HepG2 (cell line): ENCODE results near the gene DRAXIN. TPM values are rescaled to one million over a fixed set of nuclear protein-coding genes. Genes with fewer than 3 reads are reported as not detected.

ENCODE experiments used
- ATAC-seq: fragments of 200-7000 bp; cut with Tn5 transposase; 3 replicates; pipeline ENCODE4 v1.9.1; 2020; ENCODE audit warnings: mild to moderate bottlenecking, moderate library complexity
- BruUV-seq: library from RNA; stranded (reverse); fragments of 400-500 nt; replicated peaks from 2 replicates; lab custom pipeline; 2021; lab: Mats Ljungman, UMichigan
- CTCF ChIA-PET: fragments of 300-600 bp; formaldehyde crosslinking; extraction: SDS; loops from one replicate; lab custom pipeline; 2021; ENCODE audit warnings: low total read pairs, inconsistent platforms, low intra/inter-chr PET ratio; lab: Yijun Ruan, JAX
- POLR2A ChIA-PET: fragments of 350-600 bp; sonication (Branson Sonifier 250); formaldehyde crosslinking; loops from one replicate; lab custom pipeline; 2020; ENCODE audit warnings: antibody characterized with exemption, inconsistent platforms; lab: Yijun Ruan, JAX
- DNase-seq: peaks from one replicate; pipeline ENCODE4 v3.0.0-alpha.2; 2015; ENCODE audit warnings: low spot score
- FAIRE-seq: peaks from 3 replicates; lab custom pipeline; 2011; peaks lifted over from hg19 to GRCh38; lab: Jason Lieb, UNC
- H2AFZ ChIP-seq: one replicate; pipeline ENCODE4 v1.6.1; 2011; ENCODE audit warnings: low read length, inconsistent platforms
- H3K27ac ChIP-seq: fragments of 300-600 bp; 3 replicates; pipeline ENCODE4 v1.8.0; 2011; ENCODE audit warnings: mixed run types, mild to moderate bottlenecking, mixed read lengths, low read length, inconsistent platforms; ENCODE audit not compliant: insufficient read depth; ENCODE audit errors: extremely low read length
- H3K27me3 ChIP-seq, 2 experiments: fragments of 200-600 bp in 1 of 2; 2 replicates in 1 of 2; 3 replicates in 1 of 2; pipeline versions ENCODE4 v1.6.0 to v1.8.0; 2011; ENCODE audit warnings: low read length in 2 of 2, mild to moderate bottlenecking in 2 of 2, moderate library complexity in 2 of 2, inconsistent platforms in 1 of 2; ENCODE audit not compliant: insufficient read depth in 2 of 2, control insufficient read depth in 1 of 2
- H3K36me3 ChIP-seq, 2 experiments: fragments of 200-600 bp in 1 of 2; replicated peaks in 1 of 2; 2 replicates in 1 of 2; 3 replicates in 1 of 2; pipeline versions ENCODE4 v1.5.1 to v1.8.0; 2011; ENCODE audit warnings: low read length in 2 of 2, inconsistent platforms in 1 of 2; ENCODE audit not compliant: insufficient read depth in 2 of 2, control insufficient read depth in 1 of 2
- H3K4me1 ChIP-seq: 2 replicates; pipeline ENCODE4 v1.5.1; 2012; ENCODE audit warnings: low read length, inconsistent platforms; ENCODE audit not compliant: insufficient read depth
- H3K4me2 ChIP-seq: 2 replicates; pipeline ENCODE4 v1.6.0; 2011; ENCODE audit warnings: low read depth, low read length, inconsistent platforms
- H3K4me3 ChIP-seq, 3 experiments: fragments of 200-600 bp in 1 of 3; sonication (generic), shearing (Covaris generic) in 1 of 3; replicated peaks in 1 of 3; 2 replicates each; pipeline ENCODE4 v1.5.1; 2011 to 2016; ENCODE audit warnings: low read length in 3 of 3, inconsistent platforms in 2 of 3, low read depth in 2 of 3, mild to moderate bottlenecking in 2 of 3, control low read depth in 1 of 3, mixed read lengths in 1 of 3; ENCODE audit not compliant: insufficient read depth in 1 of 3
- H3K79me2 ChIP-seq: one replicate; pipeline ENCODE4 v1.6.1; 2011; ENCODE audit warnings: low read length, inconsistent platforms; ENCODE audit not compliant: insufficient read depth
- H3K9ac ChIP-seq: 2 replicates; pipeline ENCODE4 v1.6.0; 2011; ENCODE audit warnings: mild to moderate bottlenecking, low read depth, low read length, inconsistent platforms; ENCODE audit not compliant: insufficient read depth
- H3K9me3 ChIP-seq: 2 replicates; pipeline ENCODE4 v1.5.1; 2012; ENCODE audit warnings: mild to moderate bottlenecking, low read length
- H4K20me1 ChIP-seq: 2 replicates; pipeline ENCODE4 v1.6.0; 2011; ENCODE audit warnings: inconsistent platforms, mild to moderate bottlenecking, low read length, moderate library complexity; ENCODE audit not compliant: insufficient read depth
- AGO2 ChIP-seq: fragments of 200-400 bp; formaldehyde crosslinking; optimal IDR thresholded peaks from 2 replicates; pipeline ENCODE3; 2017; ENCODE audit warnings: mild to moderate bottlenecking, low read depth, low read length, moderate library complexity
- ARNT ChIP-seq: fragments of 450-650 bp; IDR thresholded peaks from 2 replicates; pipeline ENCODE4 v1.6.1; 2017
- EED ChIP-seq: sonication (generic); formaldehyde crosslinking; IDR thresholded peaks from 2 replicates; pipeline ENCODE4 v1.5.0; 2020; ENCODE audit warnings: mild to moderate bottlenecking, missing genetic modification reagents
- SATB2 ChIP-seq: sonication (generic); formaldehyde crosslinking; IDR thresholded peaks from 2 replicates; pipeline ENCODE4 v1.5.0; 2020; ENCODE audit warnings: missing genetic modification reagents
- SMC3 ChIP-seq: IDR thresholded peaks from 2 replicates; pipeline ENCODE4 v1.6.1; 2011; ENCODE audit warnings: low read length, improper control_type of control experiment
- ZFP62 ChIP-seq: sonication (generic); formaldehyde crosslinking; IDR thresholded peaks from 2 replicates; pipeline ENCODE4 v1.4.0; 2020; ENCODE audit warnings: missing genetic modification reagents
- ZFP82 ChIP-seq: sonication (generic); formaldehyde crosslinking; IDR thresholded peaks from 2 replicates; pipeline ENCODE4 v1.5.1; 2020; ENCODE audit warnings: mild to moderate bottlenecking, missing genetic modification reagents, borderline replicate concordance
- WGBS: methylation state at CpG from one replicate; pipeline ENCODE4 v1.1.6; 2017; ENCODE audit warnings: low lambda C conversion rate; 5-methylcytosine and 5-hydroxymethylcytosine counted together
- in situ Hi-C: cut with HindIII; loops from 2 replicates; pipeline ENCODE4 v1.10.0; 2017; ENCODE audit warnings: low pct_unique_long_range_greater_than_20kb; ENCODE audit not compliant: extremely low pct_ligation_motif_present
- intact Hi-C: fragments of 100-400 bp; cut with micrococcal nuclease; formaldehyde crosslinking; loops from one replicate; pipeline ENCODE4 v1.10.0; 2022; ENCODE audit not compliant: unreplicated experiment
- polyA plus RNA-seq, 8 experiments: library from polyadenylated mRNA; depleted of rRNA in 3 of 8; stranded (reverse) in 7 of 8; unstranded in 1 of 8; fragments of >200 nt; fragmentation: Illumina TruSeq in 4 of 8; extraction: Trizol in 4 of 8; gene quantifications; 2 replicates each; pipeline versions ENCODE4 v1.2.1 to v1.2.3, GENCODE V29; 2011 to 2016; ENCODE audit warnings: low read depth in 4 of 8, missing spikeins in 1 of 8, mixed read lengths in 1 of 8; ENCODE audit not compliant: insufficient read depth in 1 of 8
- total RNA-seq, 5 experiments: library from RNA; depleted of rRNA; stranded (reverse); fragments of >200 nt; fragmentation: Illumina TruSeq; extraction: Trizol; gene quantifications; 2 replicates each; pipeline ENCODE4 v1.2.3, GENCODE V29; 2016; ENCODE audit warnings: low read depth in 1 of 5
- TF ChIP-seq, protein P1 (sequence below): sonication (generic); formaldehyde crosslinking; IDR thresholded peaks from 2 replicates; pipeline ENCODE4 v1.8.1; 2023; ENCODE audit warnings: mild to moderate bottlenecking, inconsistent platforms, moderate library complexity, missing genetic modification reagents, borderline replicate concordance
- TF ChIP-seq, protein P2 (sequence below): sonication (generic); formaldehyde crosslinking; IDR thresholded peaks from 2 replicates; pipeline ENCODE4 v1.9.0; 2022; ENCODE audit warnings: low read depth, missing genetic modification reagents
- TF ChIP-seq, protein P3 (sequence below): sonication (generic); formaldehyde crosslinking; IDR thresholded peaks from 2 replicates; pipeline ENCODE4 v1.5.0; 2020; ENCODE audit warnings: mild to moderate bottlenecking, missing genetic modification reagents, borderline replicate concordance
- TF ChIP-seq, protein P4 (sequence below): sonication (generic); formaldehyde crosslinking; conservative IDR thresholded peaks from 2 replicates; pipeline ENCODE4 v1.4.0; 2020; ENCODE audit warnings: missing genetic modification reagents
- TF ChIP-seq, protein P5 (sequence below): IDR thresholded peaks from 2 replicates; pipeline ENCODE4 v1.6.1; 2016; ENCODE audit warnings: mild to moderate bottlenecking, missing biosample characterization, missing genetic modification reagents

DRAXIN gene
- total and polyA plus RNA-seq, 2 of the 13 experiments (the other 11 are each of a cell fraction or from before 2014, with no cell fraction given) = 0.02 TPM; not detected in 1

DNA sequence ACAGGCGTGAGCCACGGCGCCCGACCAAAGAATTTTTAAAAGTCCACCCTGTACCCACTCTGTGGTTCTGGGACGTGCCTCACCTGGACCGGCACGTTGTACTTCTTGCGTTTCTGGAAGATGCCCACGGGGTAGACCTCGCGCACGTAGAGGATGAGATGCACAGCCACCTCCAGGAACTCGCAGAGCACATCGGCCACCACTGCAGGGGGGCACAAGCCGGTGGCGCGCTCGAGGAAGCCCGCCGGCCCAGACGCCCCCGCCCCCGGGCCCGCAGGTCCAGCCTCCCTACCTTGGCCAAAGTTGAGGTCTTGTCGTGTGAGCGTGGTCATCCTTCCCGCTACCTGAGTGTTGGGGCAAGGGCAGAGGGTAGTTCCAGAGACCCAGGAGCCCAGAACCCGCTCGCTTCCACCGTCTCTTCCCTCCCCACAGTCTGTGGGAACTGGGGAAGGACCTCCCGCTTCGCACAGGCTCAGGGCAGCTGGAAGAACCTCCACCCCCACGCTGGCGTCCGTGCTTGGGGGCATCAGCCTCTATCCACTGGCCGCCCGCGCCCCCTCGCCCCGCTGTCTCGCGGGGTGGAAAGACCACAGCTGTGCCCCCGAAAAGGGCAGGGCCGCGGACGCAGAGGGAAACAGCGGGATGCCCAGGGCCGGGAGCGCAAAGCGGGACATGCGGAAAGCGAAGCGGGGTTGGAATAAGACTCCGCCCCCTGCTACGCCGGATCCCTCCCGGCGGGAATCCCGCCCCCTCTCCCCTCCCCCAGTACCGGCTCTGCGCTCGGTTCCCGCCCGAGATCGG is 11.0 kb upstream of the DRAXIN start:
- Histone ChIP-seq H3K27ac (peak overlapping the region; percentile 43), H3K9me3 (no peaks in the 10 kb centered on the region), H4K20me1 (no peaks in the 10 kb centered on the region), H3K9ac (peak overlapping the region; percentile 79), H3K4me2 (peak overlapping the region; percentile 99), H3K36me3 (peaks cover 6 to 21% of the 10 kb centered on the region in 2 experiments; a peak in 4 of 5 replicates), H3K4me3 (peak overlapping the region; percentile 67 to 97 (median 90)), H2AFZ (no peak overlapping the region), H3K4me1 (peaks cover 23% of the 10 kb centered on the region), H3K27me3 (peaks cover 3 to 33% of the 10 kb centered on the region in 2 experiments; a peak in 4 of 5 replicates), H3K79me2 (no peaks in the 10 kb centered on the region)
- intact Hi-C loops (no loop called here), in situ Hi-C loops (no loop called here)
- DNase-seq (no peak), ATAC-seq (peak; percentile 58), FAIRE-seq (no peak)
- BruUV-seq = no TSS peak
- WGBS = 21% methylated on average over 10 of the region's 65 CpGs
- ChIA-PET CTCF (no interaction called here), POLR2A (interaction anchor here (1.1 kb wide), 1 partner anchor 16 kb away, joined by 4 read pairs; the partner anchor contains the start of gene FBXO6)
- TF ChIP-seq EED (CRISPR knock-in tag) = 0 out of 2 replicates have a peak, but pooled peaks have one; percentile 61
- TF ChIP-seq ZFP82 (CRISPR knock-in tag) = no peak
- TF ChIP-seq, protein P1, sequence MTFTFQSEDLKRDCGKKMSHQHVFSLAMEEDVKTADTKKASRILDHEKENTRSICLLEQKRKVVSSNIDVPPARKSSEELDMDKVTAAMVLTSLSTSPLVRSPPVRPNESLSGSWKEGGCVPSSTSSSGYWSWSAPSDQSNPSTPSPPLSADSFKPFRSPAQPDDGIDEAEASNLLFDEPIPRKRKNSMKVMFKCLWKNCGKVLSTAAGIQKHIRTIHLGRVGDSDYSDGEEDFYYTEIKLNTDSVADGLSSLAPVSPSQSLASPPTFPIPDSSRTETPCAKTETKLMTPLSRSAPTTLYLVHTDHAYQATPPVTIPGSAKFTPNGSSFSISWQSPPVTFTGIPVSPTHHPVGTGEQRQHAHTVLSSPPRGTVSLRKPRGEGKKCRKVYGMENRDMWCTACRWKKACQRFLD (CRISPR knock-in tag) = peak; percentile 57; the same call in 1 of the 2 replicates
- no peak for TF ChIP-seq ARNT
- TF ChIP-seq SMC3 = no peak
- TF ChIP-seq, protein P2, sequence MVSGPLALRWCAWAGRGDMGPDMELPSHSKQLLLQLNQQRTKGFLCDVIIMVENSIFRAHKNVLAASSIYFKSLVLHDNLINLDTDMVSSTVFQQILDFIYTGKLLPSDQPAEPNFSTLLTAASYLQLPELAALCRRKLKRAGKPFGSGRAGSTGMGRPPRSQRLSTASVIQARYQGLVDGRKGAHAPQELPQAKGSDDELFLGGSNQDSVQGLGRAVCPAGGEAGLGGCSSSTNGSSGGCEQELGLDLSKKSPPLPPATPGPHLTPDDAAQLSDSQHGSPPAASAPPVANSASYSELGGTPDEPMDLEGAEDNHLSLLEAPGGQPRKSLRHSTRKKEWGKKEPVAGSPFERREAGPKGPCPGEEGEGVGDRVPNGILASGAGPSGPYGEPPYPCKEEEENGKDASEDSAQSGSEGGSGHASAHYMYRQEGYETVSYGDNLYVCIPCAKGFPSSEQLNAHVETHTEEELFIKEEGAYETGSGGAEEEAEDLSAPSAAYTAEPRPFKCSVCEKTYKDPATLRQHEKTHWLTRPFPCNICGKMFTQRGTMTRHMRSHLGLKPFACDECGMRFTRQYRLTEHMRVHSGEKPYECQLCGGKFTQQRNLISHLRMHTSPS (CRISPR knock-in tag) = 0 out of 2 replicates have a peak, but pooled peaks have one; percentile 20
- TF ChIP-seq ZFP62 (CRISPR knock-in tag) = no peak
- TF ChIP-seq AGO2 = peak; percentile 32
- no peak for TF ChIP-seq SATB2 (CRISPR knock-in tag)
- TF ChIP-seq, protein P3, sequence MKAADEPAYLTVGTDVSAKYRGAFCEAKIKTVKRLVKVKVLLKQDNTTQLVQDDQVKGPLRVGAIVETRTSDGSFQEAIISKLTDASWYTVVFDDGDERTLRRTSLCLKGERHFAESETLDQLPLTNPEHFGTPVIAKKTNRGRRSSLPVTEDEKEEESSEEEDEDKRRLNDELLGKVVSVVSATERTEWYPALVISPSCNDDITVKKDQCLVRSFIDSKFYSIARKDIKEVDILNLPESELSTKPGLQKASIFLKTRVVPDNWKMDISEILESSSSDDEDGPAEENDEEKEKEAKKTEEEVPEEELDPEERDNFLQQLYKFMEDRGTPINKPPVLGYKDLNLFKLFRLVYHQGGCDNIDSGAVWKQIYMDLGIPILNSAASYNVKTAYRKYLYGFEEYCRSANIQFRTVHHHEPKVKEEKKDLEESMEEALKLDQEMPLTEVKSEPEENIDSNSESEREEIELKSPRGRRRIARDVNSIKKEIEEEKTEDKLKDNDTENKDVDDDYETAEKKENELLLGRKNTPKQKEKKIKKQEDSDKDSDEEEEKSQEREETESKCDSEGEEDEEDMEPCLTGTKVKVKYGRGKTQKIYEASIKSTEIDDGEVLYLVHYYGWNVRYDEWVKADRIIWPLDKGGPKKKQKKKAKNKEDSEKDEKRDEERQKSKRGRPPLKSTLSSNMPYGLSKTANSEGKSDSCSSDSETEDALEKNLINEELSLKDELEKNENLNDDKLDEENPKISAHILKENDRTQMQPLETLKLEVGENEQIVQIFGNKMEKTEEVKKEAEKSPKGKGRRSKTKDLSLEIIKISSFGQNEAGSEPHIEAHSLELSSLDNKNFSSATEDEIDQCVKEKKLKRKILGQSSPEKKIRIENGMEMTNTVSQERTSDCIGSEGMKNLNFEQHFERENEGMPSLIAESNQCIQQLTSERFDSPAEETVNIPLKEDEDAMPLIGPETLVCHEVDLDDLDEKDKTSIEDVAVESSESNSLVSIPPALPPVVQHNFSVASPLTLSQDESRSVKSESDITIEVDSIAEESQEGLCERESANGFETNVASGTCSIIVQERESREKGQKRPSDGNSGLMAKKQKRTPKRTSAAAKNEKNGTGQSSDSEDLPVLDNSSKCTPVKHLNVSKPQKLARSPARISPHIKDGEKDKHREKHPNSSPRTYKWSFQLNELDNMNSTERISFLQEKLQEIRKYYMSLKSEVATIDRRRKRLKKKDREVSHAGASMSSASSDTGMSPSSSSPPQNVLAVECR (CRISPR knock-in tag) = no peak
- TF ChIP-seq, protein P4, sequence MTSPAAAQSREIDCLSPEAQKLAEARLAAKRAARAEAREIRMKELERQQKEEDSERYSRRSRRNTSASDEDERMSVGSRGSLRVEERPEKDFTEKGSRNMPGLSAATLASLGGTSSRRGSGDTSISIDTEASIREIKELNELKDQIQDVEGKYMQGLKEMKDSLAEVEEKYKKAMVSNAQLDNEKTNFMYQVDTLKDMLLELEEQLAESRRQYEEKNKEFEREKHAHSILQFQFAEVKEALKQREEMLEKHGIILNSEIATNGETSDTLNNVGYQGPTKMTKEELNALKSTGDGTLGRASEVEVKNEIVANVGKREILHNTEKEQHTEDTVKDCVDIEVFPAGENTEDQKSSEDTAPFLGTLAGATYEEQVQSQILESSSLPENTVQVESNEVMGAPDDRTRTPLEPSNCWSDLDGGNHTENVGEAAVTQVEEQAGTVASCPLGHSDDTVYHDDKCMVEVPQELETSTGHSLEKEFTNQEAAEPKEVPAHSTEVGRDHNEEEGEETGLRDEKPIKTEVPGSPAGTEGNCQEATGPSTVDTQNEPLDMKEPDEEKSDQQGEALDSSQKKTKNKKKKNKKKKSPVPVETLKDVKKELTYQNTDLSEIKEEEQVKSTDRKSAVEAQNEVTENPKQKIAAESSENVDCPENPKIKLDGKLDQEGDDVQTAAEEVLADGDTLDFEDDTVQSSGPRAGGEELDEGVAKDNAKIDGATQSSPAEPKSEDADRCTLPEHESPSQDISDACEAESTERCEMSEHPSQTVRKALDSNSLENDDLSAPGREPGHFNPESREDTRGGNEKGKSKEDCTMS (CRISPR knock-in tag) = no peak
- TF ChIP-seq, protein P5, sequence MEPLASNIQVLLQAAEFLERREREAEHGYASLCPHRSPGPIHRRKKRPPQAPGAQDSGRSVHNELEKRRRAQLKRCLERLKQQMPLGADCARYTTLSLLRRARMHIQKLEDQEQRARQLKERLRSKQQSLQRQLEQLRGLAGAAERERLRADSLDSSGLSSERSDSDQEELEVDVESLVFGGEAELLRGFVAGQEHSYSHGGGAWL (CRISPR knock-in tag) = peak; percentile 54; the same call in 1 of the 2 replicates
